H1 (cell line): ENCODE measurements around the gene DISP3. TPM values are rescaled to one million over a fixed set of nuclear protein-coding genes. Genes with fewer than 3 reads are reported as not detected.

ENCODE experiments used
- ASH2L ChIP-seq: fragments of 200-600, 300-600 bp; sonication (generic); IDR thresholded peaks from one replicate; pipeline ENCODE4 v1.7.1; 2017; ENCODE audit warnings: low read length
- CHD7 ChIP-seq: fragments of 300-600 bp; sonication (generic); IDR thresholded peaks from 2 replicates; pipeline ENCODE4 v1.7.1; 2012; ENCODE audit warnings: low read length, moderate library complexity, mild to moderate bottlenecking, inconsistent platforms; ENCODE audit not compliant: insufficient replicate concordance
- CREB1 ChIP-seq: IDR thresholded peaks from 2 replicates; pipeline ENCODE4 v1.6.1; 2012; ENCODE audit warnings: inconsistent platforms
- HDAC2 ChIP-seq, 2 experiments: fragments of 300-600 bp in 1 of 2; sonication (generic) in 1 of 2; IDR thresholded peaks; 2 replicates each; pipeline ENCODE4 v1.6.1; 2011 to 2012; ENCODE audit warnings: low read depth in 2 of 2, low read length in 2 of 2, mild to moderate bottlenecking in 2 of 2, moderate library complexity in 2 of 2, borderline replicate concordance in 1 of 2, inconsistent platforms in 1 of 2
- SP2 ChIP-seq: IDR thresholded peaks from 2 replicates; pipeline ENCODE4 v1.6.1; 2012; ENCODE audit warnings: mild to moderate bottlenecking, low read length, inconsistent platforms
- SUZ12 ChIP-seq: fragments of 200-600 bp; sonication (generic); IDR thresholded peaks from 2 replicates; pipeline ENCODE4 v1.6.1; 2012; ENCODE audit warnings: mild to moderate bottlenecking, inconsistent platforms, low read length, moderate library complexity, mixed read lengths
- TBP ChIP-seq: IDR thresholded peaks from 2 replicates; pipeline ENCODE4 v1.6.1; 2011; ENCODE audit warnings: low read depth, low read length, improper control_type of control experiment
- TEAD4 ChIP-seq: IDR thresholded peaks from 2 replicates; pipeline ENCODE4 v1.6.1; 2012; ENCODE audit warnings: low read depth, low read length, inconsistent platforms, mixed read lengths
- polyA plus RNA-seq, 7 experiments: library from polyadenylated mRNA; depleted of rRNA in 3 of 7; stranded (reverse) in 5 of 7; unstranded in 2 of 7; fragments of >200 nt in 5 of 7; fragments of 200-250 nt in 2 of 7; gene quantifications; 1 replicate in 5 of 7; 2 replicates in 1 of 7; 4 replicates in 1 of 7; pipeline versions ENCODE4 v1.2.1 to v1.2.3, GENCODE V29; 2011 to 2013; ENCODE audit warnings: missing spikeins in 2 of 7, mixed read lengths in 2 of 7
- total RNA-seq: library from RNA; stranded (reverse); fragmentation: NEBNext Ultra II Directional; extraction: Animal tissue kit (Norgen Biotek cat#: 25700); gene quantifications from 2 replicates; pipeline ENCODE4 v1.2.1, GENCODE V29; 2021

DISP3 gene
- total and polyA plus RNA-seq, 2 of the 8 experiments (the other 6 are each of a cell fraction or from before 2014, with no cell fraction given), result 3.4 to 4.6 TPM

- no peak for TF ChIP-seq SUZ12
- TF ChIP-seq CHD7, result no peak
- no peak for TF ChIP-seq HDAC2 (IDR thresholded peaks at IDR 0.05; ENCODE audit: borderline replicate concordance in 1 of 2, low read depth in 2 of 2, low read length in 2 of 2)
- no peak for TF ChIP-seq SP2
- no peak for TF ChIP-seq TBP
- TF ChIP-seq TEAD4, result no peak
- no peak for TF ChIP-seq CREB1
- TF ChIP-seq ASH2L, result no peak
These were observed 35.4 kb downstream of the DISP3 start (continued) for GRCh38 chr1:11514366-11514765.
